Esophagus squamous epithelium (tissue), 4 donors: ENCODE results near the gene ZNRF3.

Experiments used
- POLR2A ChIP-seq, 4 donors: fragments of 450-650 bp; IDR thresholded peaks; one replicate each; pipeline ENCODE4 v1.6.1; 2017; ENCODE audit warnings: antibody characterized with exemption in 4 of 4, mild to moderate bottlenecking in 4 of 4, moderate library complexity in 3 of 4
- TF ChIP-seq, protein P1 (sequence below), 6 experiments: fragments of 450-650 bp in 4 of 6; fragments of 200-600 bp in 2 of 6; sonication (generic) in 2 of 6; IDR thresholded peaks; one replicate each; pipeline ENCODE4 v1.5.1; 2016 to 2019; ENCODE audit warnings: antibody characterized with exemption in 6 of 6, mild to moderate bottlenecking in 4 of 6, moderate library complexity in 4 of 6

DNA sequence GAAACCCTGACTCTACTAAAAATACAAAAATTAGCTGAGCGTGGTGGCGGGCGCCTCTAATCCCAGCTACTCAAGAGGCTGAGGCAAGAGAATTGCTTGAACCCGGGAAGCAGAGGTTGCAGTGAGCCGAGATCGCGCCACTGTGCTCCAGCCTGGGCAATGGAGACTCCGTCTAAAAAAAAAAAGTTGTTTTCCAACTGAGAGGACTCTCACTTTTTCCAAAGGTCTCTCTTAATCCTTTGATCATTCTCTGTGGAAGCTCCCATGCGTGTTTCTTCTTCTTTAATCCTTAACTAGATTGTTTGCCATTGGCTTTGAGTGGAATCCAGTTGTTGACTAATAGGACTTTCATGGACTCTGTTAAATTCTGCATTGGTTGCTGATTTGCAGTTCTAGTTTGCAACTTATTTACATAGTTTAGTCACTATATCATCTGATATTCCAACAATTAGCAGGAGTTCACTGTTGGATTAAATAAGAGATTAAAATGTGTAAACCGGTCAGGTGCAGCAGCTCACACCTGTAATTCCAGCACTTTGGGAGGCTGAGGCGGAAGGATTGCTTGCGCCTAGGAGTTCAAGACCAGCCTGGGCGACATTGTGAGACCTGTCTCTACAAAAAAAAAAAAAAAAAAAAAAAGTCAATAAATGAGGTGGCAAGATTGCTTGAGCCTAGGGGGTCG, 98.6 kb downstream of the ZNRF3 start:
- TF ChIP-seq POLR2A (IDR thresholded peaks at IDR 0.05), result no peak
- TF ChIP-seq, protein P1, sequence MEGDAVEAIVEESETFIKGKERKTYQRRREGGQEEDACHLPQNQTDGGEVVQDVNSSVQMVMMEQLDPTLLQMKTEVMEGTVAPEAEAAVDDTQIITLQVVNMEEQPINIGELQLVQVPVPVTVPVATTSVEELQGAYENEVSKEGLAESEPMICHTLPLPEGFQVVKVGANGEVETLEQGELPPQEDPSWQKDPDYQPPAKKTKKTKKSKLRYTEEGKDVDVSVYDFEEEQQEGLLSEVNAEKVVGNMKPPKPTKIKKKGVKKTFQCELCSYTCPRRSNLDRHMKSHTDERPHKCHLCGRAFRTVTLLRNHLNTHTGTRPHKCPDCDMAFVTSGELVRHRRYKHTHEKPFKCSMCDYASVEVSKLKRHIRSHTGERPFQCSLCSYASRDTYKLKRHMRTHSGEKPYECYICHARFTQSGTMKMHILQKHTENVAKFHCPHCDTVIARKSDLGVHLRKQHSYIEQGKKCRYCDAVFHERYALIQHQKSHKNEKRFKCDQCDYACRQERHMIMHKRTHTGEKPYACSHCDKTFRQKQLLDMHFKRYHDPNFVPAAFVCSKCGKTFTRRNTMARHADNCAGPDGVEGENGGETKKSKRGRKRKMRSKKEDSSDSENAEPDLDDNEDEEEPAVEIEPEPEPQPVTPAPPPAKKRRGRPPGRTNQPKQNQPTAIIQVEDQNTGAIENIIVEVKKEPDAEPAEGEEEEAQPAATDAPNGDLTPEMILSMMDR (IDR thresholded peaks at IDR 0.05), result no peak
